Heart left ventricle (tissue), 16 donors: ENCODE results near the gene ABL1. TPM values are rescaled to one million over a fixed set of nuclear protein-coding genes. Genes with fewer than 3 reads are reported as not detected.
A peak's percentile ranks its signal among the peaks of the same experiment; 100 is the strongest.

Experiments used
- ATAC-seq, 4 donors: fragments of 200-7000 bp; cut with Tn5 transposase; one replicate each; pipeline ENCODE4 v1.9.1; 2020 to 2022; ENCODE audit warnings: moderate library complexity in 4 of 4, mild to moderate bottlenecking in 3 of 4, moderate number of reproducible peaks in 1 of 4
- DNase-seq, 5 donors: peaks; one replicate each; pipeline ENCODE4 v3.0.0-alpha.2; 2020
- H3K27ac ChIP-seq, 12 donors: fragments of 200-600 bp; sonication (generic) in 4 of 12; one replicate each; pipeline versions ENCODE4 v1.5.0 to v1.8.0; 2016 to 2022; ENCODE audit warnings: mild to moderate bottlenecking in 2 of 12
- H3K27me3 ChIP-seq, 9 donors: fragments of 200-600 bp; sonication (generic) in 2 of 9; one replicate each; pipeline versions ENCODE4 v1.5.1 to v1.8.0; 2016 to 2022; ENCODE audit warnings: mild to moderate bottlenecking in 3 of 9
- H3K36me3 ChIP-seq, 9 donors: fragments of 200-600 bp; sonication (generic) in 2 of 9; one replicate each; pipeline versions ENCODE4 v1.5.0 to v1.8.0; 2018 to 2022; ENCODE audit warnings: mild to moderate bottlenecking in 2 of 9
- H3K4me1 ChIP-seq, 12 donors: fragments of 200-600 bp; sonication (generic) in 4 of 12; one replicate each; pipeline versions ENCODE4 v1.5.0 to v1.8.0; 2016 to 2022; ENCODE audit warnings: mild to moderate bottlenecking in 3 of 12
- H3K4me3 ChIP-seq, 12 donors: fragments of 200-600 bp; sonication (generic) in 4 of 12; one replicate each; pipeline versions ENCODE4 v1.5.0 to v1.8.0; 2017 to 2022; ENCODE audit warnings: mild to moderate bottlenecking in 9 of 12, moderate library complexity in 4 of 12
- H3K9me3 ChIP-seq, 12 donors: fragments of 200-600 bp; sonication (generic) in 4 of 12; one replicate each; pipeline versions ENCODE4 v1.5.0 to v1.8.0; 2016 to 2022; ENCODE audit warnings: mild to moderate bottlenecking in 1 of 12
- CTCF ChIP-seq, 12 donors: fragments of 200-600 bp; sonication (generic) in 4 of 12; IDR thresholded peaks; one replicate each; pipeline versions ENCODE4 v1.5.0 to v1.8.0; 2018 to 2022; ENCODE audit warnings: antibody characterized with exemption in 12 of 12, mild to moderate bottlenecking in 5 of 12
- POLR2A ChIP-seq, 2 donors: fragments of 450-650 bp; IDR thresholded peaks; one replicate each; pipeline ENCODE4 v1.6.1; 2017; ENCODE audit warnings: antibody characterized with exemption in 2 of 2, mild to moderate bottlenecking in 2 of 2, moderate library complexity in 2 of 2
- WGBS, 4 donors: extraction: QIAGEN DNeasy Blood & Tissue Kit in 2 of 4; methylation state at CpG; one replicate each; pipeline versions ENCODE4 v1.1.5 to v1.1.7; 2013 to 2018; 5-methylcytosine and 5-hydroxymethylcytosine counted together
- intact Hi-C, 10 donors: fragments of 100-400 bp; cut with DNase I; formaldehyde crosslinking; loops; one replicate each; pipeline versions ENCODE4 v1.11.1 to v1.14.2; 2022
- polyA plus RNA-seq, 2 donors: library from polyadenylated mRNA; stranded (reverse); fragments of 200-250 nt; gene quantifications; one replicate each; pipeline ENCODE4 v1.2.3, GENCODE V29; 2013
- total RNA-seq, 9 donors: library from RNA; depleted of rRNA in 2 of 9; stranded (reverse); fragments of >200 nt in 2 of 9; fragmentation: NEBNext Ultra II Directional in 3 of 9; extraction: Animal tissue kit (Norgen Biotek cat#: 25700) in 3 of 9; gene quantifications; one replicate each; pipeline versions ENCODE4 v1.1.0 to v1.2.4, GENCODE V29; 2016 to 2023
- donor health status: ischemic (EF 13 %, LVEDD 7.1; RV severe dilation, severe dysfunction).
- donor health status: healthy with polysubstance abuse.
- donor health status: DM: no; HTN: yes; CAD: no.
- donor health status: DM: no; HTN: no; CAD: no.
- donor health status: ischemic (EF 25% LVEDD 6.9; RV normal size, moderate dysfunction).
- donor health status: ischemic (EF 25% LVEDD 5.7; RV mildly dilated, moderate dysfunction).
- donor health status: healthy.
- donor health status: DM: yes; HTN: yes; CAD: no.
- donor health status: ischemic (EF 35%, LVEDD 5.7; RV mildly dilated, moderate dysfunction).
- donor health status: nonischemic (EF 11% LVEDD 7.7; RV severe dilation, severe dysfunction).
- donor health status: DM: yes; HTN: yes; CAD: no.
- donor health status: PGD.
- donor health status: ischemic (EF 29% LVEDD 5.4; RV normal size, mild dysfunction).
- donor health status: nonischemic (EF 23%, LVEDD 6.1; RV moderate dilation, normal function).

Gene ABL1
- total and polyA plus RNA-seq, 11 donors = 13.2 to 49.8 (median 33.8) TPM

DNA sequence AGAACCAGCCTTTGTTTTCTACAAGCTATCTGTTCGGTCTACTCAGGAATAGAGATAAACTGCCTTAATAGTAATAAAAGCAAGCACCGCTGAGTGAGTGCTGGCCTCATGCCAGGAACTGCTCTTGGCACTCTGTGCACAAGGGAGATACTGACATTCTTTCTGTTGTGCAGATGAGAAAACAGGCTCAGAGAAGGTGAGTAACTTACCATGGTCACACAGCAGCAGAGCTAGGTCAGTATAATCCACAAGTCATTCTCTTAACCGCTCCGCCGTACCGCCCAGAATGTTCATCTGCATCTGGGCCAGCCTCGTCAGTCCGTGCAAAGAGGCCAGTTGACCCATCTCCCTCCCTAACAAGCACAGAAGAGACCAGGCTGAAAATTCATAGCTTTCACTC is 34.2 kb downstream of the ABL1 start:
- H3K27me3 ChIP-seq = no peaks in the 10 kb centered on the region
- H3K36me3 ChIP-seq = peaks cover 0 to 71% (median 49%) of the 10 kb centered on the region in 9 donors
- WGBS, 4 donors = 65 to 77% (median 71%) methylated on average over 8 of the region's 8 CpGs
- intact Hi-C loops = loop anchor here in 7 of 10 donors (5.0 to 10.0 kb wide), 3 partner anchors 128 to 178 kb away; no protein-coding TSS in a partner anchor
- H3K9me3 ChIP-seq = no peaks in the 10 kb centered on the region
- ATAC-seq = peak in 2 of 4 donors; percentile 4 to 20
- H3K4me1 ChIP-seq = peaks cover 3 to 62% (median 44%) of the 10 kb centered on the region in 12 donors
- TF ChIP-seq POLR2A (IDR thresholded peaks at IDR 0.05) (no peak), CTCF (IDR thresholded peaks at IDR 0.05) (no peak)
- DNase-seq = peak; percentile 54 to 76 (median 66)
- H3K4me3 ChIP-seq = no peak overlapping the region
- peak overlapping the region in 1 of 12 donors; percentile 36 for H3K27ac ChIP-seq

- DNase-seq (peak in 4 of 5 donors; percentile 35 to 72 (median 57)), ATAC-seq (peak; percentile 72 to 89 (median 80))
- Histone ChIP-seq H3K27me3 (no peaks in the 10 kb centered on the region), H3K4me1 (peaks cover 3 to 62% (median 44%) of the 10 kb centered on the region in 12 donors), H3K27ac (peak overlapping the region; percentile 53 to 91 (median 81)), H3K9me3 (no peaks in the 10 kb centered on the region), H3K36me3 (peaks cover 0 to 72% (median 49%) of the 10 kb centered on the region in 9 donors), H3K4me3 (no peak overlapping the region)
- 51 to 61% (median 58%) methylated on average over 16 to 17 of the region's 17 CpGs for WGBS, 4 donors
- intact Hi-C loops = loop anchor here in 6 of 10 donors (1.0 to 5.0 kb wide), 6 partner anchors 62 to 128 kb away; no protein-coding TSS in a partner anchor
- TF ChIP-seq POLR2A (IDR thresholded peaks at IDR 0.05) (no peak), CTCF (IDR thresholded peaks at IDR 0.05) (no peak)
Measured at GRCh38 chr9:130870491-130871381, 35.7 kb downstream of the ABL1 start.

- H3K4me1 ChIP-seq = peaks cover 3 to 59% (median 42%) of the 10 kb centered on the region in 12 donors
- WGBS, 4 donors = 67 to 72% (median 69%) methylated on average over 10 of the region's 10 CpGs
- ATAC-seq (peak in 3 of 4 donors; percentile 9 to 32 (median 11)), DNase-seq (no peak)
- H3K27me3 ChIP-seq = no peaks in the 10 kb centered on the region
- no peak overlapping the region for H3K4me3 ChIP-seq
- intact Hi-C loops = loop anchor here in 8 of 10 donors (2.0 to 5.0 kb wide), 5 partner anchors 61 to 127 kb away; no protein-coding TSS in a partner anchor
- H3K9me3 ChIP-seq = no peaks in the 10 kb centered on the region
- H3K27ac ChIP-seq = peak overlapping the region; percentile 53 to 91 (median 81)
- peaks cover 0 to 80% (median 53%) of the 10 kb centered on the region in 9 donors for H3K36me3 ChIP-seq
- TF ChIP-seq POLR2A (IDR thresholded peaks at IDR 0.05) = no peak
- TF ChIP-seq CTCF (IDR thresholded peaks at IDR 0.05) = no peak
Measured at GRCh38 chr9:130871395-130872062, 36.5 kb downstream of the ABL1 start.
